ENCODE data around the gene FOXC2. TPM values are rescaled to one million over a fixed set of nuclear protein-coding genes. Genes with fewer than 3 reads are reported as not detected.

FOXC2 gene
- total RNA-seq, 4 donors from 2014 or later: 0.38 TPM; not detected in 3

DNA sequence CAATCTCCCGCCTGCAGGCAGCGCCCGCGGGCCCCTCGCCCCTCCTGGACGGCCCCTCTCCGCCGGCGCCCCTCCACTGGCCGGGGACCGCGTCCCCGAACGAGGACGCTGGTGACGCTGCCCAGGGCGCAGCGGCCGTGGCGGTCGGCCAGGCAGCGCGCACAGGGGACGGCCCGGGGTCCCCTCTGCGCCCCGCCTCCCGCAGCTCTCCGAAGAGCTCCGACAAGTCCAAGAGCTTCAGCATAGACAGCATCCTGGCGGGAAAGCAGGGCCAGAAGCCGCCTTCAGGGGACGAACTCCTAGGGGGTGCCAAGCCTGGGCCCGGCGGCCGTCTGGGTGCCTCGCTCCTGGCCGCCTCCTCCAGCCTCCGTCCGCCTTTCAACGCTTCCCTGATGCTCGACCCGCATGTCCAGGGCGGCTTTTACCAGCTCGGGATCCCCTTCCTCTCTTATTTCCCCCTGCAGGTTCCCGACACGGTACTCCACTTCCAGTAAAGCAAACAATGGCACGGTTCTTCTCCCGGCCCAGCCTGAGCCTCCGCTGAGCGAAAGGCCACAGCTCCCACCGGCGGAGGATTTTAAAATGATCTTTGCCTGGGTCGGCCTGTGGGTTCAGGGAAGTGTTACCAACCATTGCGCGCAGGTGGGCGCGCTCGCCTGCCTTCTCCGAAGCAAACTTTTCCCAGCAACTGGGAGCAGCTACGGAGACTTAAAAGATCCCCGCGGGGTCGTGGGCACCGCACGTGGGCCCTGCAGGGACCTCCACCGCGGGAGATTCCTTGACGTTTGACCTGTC, 12.8 kb downstream of the FOXC2 start:
- TF ChIP-seq, protein P1, sequence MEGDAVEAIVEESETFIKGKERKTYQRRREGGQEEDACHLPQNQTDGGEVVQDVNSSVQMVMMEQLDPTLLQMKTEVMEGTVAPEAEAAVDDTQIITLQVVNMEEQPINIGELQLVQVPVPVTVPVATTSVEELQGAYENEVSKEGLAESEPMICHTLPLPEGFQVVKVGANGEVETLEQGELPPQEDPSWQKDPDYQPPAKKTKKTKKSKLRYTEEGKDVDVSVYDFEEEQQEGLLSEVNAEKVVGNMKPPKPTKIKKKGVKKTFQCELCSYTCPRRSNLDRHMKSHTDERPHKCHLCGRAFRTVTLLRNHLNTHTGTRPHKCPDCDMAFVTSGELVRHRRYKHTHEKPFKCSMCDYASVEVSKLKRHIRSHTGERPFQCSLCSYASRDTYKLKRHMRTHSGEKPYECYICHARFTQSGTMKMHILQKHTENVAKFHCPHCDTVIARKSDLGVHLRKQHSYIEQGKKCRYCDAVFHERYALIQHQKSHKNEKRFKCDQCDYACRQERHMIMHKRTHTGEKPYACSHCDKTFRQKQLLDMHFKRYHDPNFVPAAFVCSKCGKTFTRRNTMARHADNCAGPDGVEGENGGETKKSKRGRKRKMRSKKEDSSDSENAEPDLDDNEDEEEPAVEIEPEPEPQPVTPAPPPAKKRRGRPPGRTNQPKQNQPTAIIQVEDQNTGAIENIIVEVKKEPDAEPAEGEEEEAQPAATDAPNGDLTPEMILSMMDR (IDR thresholded peaks at IDR 0.05; ENCODE audit: low read depth): no peak

DNA sequence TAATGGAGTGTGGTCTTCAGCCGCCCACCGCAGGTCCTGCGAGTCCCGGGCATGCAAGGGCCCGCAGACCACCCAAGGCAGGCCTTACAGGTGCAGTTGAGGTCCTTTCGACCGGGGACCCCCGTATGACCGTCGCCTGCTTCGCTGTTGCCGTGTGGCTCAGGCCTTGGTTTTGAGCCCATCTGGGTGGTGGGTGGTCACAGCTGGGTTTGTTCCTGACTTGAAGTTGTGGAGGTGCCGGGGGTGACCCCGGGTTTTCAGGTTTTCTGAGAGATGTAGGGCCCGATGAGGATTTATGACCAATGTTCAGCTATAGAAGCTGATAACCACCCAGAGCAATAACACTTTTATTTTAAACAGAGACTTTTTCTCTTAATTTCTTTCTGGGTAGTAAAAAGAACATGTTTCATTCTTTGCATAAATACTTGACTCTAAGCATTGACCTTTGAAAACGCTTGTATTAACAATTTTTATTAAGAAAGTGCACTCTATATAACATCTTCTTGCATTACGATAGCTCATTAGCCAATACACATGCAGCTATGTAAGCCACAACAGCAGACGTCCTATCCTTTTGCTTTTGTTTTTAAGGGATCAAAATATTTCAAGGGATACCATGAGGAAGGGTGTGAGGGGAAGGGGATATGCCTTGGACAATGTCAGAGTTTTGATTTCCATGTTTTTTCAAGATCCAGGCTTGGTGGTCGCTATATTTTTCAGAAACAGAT, 13.6 kb downstream of the FOXC2 start:
- TF ChIP-seq, protein P1 (IDR thresholded peaks at IDR 0.05; ENCODE audit: low read depth): no peak

DNA sequence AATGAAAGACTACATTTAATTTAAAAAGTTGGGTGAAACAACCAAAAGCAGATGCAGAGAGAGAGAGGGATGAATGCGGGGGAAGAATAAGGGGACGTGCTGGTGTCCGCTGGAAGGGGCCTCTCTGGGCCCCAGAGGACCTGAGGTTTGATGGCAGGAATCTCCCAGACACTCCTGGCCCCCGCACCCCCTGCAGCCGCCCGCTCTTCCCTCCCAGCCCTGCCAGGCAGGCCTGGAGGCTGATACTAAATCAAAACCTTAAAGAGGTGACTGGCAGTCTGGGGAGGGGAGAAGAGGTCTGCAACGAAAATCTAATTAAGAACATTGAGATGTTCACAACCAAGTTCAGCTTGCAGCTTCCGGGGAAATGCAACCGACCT, 14.2 kb downstream of the FOXC2 start:
- TF ChIP-seq, protein P1 (IDR thresholded peaks at IDR 0.05; ENCODE audit: low read depth): no peak

DNA sequence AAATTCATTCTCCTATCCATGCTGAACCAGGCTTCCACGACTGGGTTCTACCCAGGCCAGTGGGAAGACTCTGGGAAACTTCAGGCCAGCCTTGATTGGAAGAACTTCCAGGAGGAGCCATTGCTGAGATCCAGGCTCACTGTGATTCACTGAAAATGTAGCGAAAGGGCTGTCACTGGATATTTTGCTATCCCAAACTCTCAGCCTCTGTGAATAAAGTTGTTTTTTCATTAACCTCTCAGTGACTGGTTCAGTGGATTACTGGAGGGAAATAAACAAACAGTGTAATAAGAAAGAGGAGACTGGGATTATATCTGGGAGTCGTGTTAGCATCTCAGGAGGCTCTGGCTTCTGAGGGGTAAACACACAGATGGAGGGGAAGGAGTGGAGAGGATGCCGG, 14.8 kb downstream of the FOXC2 start:
- TF ChIP-seq, protein P1 (IDR thresholded peaks at IDR 0.05; ENCODE audit: low read depth): no peak

DNA sequence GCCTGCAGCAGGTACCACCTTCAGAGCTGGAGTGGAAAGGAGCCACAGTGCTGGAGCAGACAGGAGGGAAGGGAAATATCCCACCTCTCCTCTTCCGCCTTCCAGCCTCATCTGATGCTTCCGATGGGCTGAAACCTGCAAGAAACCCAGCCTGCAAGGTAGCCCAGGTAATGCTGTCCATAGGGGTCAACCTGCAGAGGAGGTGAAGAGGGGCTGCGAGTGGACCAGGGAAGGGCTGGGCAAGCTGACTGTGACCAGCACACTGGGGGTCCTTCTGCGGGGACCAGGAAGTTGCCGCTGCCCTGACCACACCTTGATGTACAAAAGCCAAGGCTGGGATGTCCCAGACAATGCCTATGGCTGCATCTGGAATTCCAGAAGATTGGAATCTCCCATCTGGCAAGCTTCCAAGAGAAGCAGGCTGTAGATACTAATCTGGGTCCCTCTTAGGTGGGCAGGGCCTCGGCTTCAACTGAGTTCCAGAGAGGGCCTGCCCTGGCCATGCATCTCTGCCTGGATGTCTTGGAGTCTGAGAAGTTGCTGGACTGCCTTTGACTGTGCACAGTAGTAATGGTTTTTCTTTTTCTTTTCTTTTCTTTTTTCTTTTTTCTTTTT, 17.5 kb downstream of the FOXC2 start:
- TF ChIP-seq, protein P1 (IDR thresholded peaks at IDR 0.05; ENCODE audit: low read depth): no peak

DNA sequence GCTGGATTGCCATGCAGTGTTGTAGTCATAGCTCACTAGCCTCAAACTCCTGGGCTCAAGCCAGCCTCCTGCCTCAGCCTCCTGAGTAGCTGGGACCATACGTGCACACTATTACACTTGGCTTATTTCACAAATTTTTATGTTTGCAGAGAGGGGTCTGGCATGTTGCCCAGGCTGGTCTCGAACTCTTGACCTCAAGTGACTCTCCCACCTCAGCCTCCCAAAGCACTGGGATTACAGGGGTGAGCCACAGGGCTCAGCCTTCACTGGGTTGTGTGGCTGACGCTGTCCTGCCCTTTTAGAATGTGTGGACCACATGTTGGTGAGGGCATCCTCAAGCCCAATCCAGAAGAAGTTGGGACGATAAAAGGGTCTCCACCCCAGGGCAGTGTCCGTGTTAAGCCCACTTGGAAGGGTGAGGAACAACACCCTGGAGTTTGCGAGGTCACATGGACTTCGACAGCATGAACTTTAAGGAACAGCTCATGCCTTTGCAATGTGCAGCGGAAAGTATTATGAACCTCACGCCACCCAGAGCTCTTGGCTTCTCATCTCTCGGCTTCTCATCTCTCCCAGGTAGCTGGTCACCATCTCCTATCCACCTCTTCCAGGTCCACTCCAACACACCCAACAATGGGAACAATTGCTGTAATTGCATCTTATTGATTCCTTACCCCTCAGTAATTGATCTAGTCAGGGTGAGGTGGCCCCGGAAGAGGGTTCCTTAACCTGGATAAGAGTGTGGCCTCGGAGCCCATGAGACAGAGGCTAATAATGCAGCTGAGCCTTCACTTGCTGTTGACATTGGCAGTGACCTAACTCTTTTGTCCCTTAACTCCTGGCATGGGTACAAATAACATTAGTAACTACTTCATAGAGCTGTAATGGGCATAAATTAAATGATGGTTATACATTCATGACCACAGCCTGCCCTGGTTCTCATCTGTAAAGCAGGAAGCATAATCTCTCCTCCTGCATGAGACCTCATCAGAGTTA, 18.4 kb downstream of the FOXC2 start:
- TF ChIP-seq, protein P1 (IDR thresholded peaks at IDR 0.05; ENCODE audit: low read depth): no peak

Data from subcutaneous adipose tissue (tissue), 4 donors.